Measurements from ENCODE around the gene ITM2B.
A peak's percentile ranks its signal among the peaks of the same experiment; 100 is the strongest.

ITM2B gene

DNA sequence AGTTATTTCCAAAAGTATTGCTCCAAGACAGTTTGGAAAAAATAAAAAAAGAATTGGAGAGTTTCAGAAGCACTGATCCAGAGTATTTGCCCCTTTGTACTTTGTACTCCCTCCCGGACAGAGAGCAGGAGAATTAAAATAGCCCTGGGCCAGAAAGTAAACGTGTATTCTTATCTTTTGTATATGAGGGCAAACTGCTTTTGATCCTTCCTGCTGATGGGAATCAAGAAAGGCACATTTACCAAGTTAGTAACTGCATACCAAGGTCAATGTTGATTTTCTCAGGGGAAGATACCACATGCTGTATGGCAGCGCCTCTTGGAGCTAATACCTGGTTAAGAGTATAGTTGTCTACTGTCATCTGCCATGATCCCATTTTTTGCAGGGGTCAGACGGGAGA lies 59.6 kb downstream of the ITM2B start:
- no peak for DNase-seq (ENCODE audit: low read depth)
- TF ChIP-seq, protein P1, sequence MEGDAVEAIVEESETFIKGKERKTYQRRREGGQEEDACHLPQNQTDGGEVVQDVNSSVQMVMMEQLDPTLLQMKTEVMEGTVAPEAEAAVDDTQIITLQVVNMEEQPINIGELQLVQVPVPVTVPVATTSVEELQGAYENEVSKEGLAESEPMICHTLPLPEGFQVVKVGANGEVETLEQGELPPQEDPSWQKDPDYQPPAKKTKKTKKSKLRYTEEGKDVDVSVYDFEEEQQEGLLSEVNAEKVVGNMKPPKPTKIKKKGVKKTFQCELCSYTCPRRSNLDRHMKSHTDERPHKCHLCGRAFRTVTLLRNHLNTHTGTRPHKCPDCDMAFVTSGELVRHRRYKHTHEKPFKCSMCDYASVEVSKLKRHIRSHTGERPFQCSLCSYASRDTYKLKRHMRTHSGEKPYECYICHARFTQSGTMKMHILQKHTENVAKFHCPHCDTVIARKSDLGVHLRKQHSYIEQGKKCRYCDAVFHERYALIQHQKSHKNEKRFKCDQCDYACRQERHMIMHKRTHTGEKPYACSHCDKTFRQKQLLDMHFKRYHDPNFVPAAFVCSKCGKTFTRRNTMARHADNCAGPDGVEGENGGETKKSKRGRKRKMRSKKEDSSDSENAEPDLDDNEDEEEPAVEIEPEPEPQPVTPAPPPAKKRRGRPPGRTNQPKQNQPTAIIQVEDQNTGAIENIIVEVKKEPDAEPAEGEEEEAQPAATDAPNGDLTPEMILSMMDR (IDR thresholded peaks at IDR 0.05; ENCODE audit: insufficient read depth, low read depth, low read length, missing control alignments) = no peak

DNA sequence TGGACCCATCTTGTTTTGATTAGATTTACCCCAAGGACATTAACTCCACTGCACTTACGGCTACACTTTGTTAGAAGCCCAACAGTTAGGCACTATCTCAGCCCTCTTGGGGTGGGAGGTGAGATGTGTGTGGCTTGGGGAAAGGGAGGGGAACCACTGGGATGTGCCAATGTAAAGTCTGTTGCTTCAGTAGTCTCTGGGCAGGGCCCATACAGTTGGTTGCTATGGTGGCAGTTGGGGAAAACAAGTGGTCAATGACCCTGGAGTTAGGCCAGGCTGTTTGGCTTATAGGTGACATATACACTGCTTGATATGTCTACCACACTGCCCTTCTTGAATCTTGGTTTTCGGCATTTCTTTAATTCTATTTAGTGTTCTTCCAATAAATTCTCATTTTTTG lies 61.6 kb downstream of the ITM2B start:
- no peak for DNase-seq (ENCODE audit: low read depth)
- H3K4me3 ChIP-seq (ENCODE audit: low read length) = no peak overlapping the region
- TF ChIP-seq, protein P1 (IDR thresholded peaks at IDR 0.05; ENCODE audit: insufficient read depth, low read depth, low read length, missing control alignments) = no peak

More for the DNA sequence above, 59.6 kb downstream of the ITM2B start:
- H3K4me3 ChIP-seq (ENCODE audit: low read length) = no peak overlapping the region

DNA sequence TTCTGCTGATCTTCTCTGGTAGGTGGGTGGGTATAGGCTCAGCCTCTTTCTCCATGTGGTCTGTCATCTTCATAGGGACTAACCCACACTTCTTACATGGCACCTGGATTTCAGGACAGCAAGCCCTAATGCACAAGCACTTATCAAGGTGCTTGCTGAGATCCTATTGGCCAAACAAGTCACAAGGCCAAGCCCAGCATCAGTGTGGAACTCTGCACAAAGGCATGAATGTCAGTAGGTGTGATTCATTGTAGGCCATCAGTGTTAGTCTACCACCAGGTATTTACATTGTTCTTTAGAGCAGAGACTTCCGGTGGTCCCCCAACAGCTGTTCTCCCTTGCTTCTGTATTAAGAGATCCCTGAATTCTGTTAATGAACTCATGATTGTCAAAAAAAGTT lies 62.3 kb downstream of the ITM2B start:
- TF ChIP-seq, protein P1 (IDR thresholded peaks at IDR 0.05; ENCODE audit: insufficient read depth, low read depth, low read length, missing control alignments) = no peak
- peak; percentile 20 for DNase-seq (ENCODE audit: low read depth)
- H3K4me3 ChIP-seq (ENCODE audit: low read length) = no peak overlapping the region

DNA sequence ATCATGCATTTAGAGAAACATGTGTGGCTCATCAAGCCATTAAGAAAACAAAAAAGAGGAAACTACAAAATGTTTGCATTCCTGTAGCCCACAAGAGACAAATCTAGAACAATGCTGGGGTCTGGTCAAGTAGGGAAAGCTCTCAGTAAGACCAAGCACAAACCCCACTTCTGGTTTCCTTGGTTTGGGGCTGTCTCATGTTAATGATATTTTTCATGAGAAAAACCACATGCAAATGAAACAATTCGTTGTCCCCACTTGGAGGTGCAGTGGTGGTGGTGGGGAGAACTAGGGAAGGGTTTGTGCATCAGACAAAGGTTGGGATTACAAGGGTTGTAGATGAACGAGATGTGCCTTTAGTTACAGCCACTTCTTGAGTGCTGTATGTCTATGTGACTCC lies 63.5 kb downstream of the ITM2B start:
- TF ChIP-seq, protein P1 (IDR thresholded peaks at IDR 0.05; ENCODE audit: insufficient read depth, low read depth, low read length, missing control alignments) = no peak
- no peak overlapping the region for H3K4me3 ChIP-seq (ENCODE audit: low read length)
- no peak for DNase-seq (ENCODE audit: low read depth)

DNA sequence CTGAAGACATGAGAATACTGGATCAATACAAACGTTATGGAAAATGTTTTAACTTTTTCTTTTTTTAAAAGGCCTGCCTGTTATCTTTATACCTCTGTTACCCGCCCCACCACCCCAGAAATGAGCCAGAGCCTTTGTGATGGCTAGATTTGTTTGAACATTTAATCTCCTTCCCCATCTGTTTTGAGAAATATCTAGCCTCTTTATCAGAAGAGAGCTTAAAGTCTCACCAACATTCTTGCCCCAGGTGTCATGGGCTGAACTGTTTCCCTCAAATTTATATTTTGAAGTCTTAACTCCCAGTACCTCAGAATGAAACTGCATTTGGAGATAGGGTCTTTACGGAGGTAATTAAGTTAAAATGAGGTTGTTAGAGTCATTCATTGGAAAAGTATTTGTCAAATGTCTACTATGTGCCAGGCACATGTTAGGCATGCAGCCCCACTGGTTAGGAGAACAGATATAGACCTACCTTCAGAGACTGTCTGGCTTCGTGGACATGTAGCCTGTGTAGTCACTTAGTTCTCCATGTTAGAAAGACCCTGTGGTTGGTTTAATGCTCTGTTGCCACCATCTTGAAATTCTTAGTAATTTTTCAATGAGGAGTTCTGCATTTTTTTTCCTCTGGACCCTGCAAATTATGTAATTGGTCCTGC lies 64.3 kb downstream of the ITM2B start:
- TF ChIP-seq, protein P1 (IDR thresholded peaks at IDR 0.05; ENCODE audit: insufficient read depth, low read depth, low read length, missing control alignments) = no peak
- no peak for DNase-seq (ENCODE audit: low read depth)
- no peak overlapping the region for H3K4me3 ChIP-seq (ENCODE audit: low read length)

DNA sequence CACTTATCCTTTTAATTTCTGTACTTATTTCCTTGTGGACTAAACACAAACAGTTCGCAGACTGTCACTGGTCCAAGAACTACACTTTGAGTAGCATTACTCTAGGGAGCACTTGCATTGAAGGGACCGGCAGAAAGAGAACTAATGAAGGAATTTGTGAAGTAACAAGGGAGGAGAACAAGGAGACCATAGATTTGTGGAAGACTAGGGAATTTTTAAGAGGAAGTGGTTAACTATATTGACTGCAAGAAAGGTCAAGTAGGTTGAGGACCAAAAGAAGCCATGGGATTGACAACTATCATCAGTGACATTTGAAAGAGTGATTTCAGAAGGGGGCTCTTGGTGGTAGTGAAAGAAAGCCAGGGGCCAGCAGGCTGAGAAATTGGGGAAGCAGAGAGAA lies 66.6 kb downstream of the ITM2B start:
- DNase-seq (ENCODE audit: low read depth) = no peak
- H3K4me3 ChIP-seq (ENCODE audit: low read length) = no peak overlapping the region
- TF ChIP-seq, protein P1 (IDR thresholded peaks at IDR 0.05; ENCODE audit: insufficient read depth, low read depth, low read length, missing control alignments) = no peak

DNA sequence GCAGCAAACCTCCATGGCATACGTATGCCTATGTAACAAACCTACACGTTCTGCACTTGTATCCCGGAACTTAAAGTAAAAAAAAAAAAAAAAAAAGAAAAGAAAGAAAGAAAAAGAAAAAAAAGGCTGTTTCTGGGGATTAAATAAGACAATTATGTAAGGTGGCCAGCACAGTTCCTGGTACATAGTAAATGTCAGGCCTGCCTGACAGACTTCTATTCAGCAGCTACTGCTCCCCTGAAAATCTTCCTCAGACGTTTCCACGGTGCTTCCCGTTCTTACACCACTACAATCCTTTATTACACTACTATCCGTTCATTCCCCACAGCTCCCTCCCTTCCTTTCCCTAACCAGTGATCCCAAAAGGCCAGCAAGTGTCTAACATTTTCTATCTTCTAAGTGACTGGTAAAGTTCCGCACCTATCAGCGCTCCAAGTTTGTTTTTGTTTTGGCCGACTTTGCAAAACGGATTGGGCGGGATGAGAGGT lies 69.9 kb downstream of the ITM2B start:
- TF ChIP-seq, protein P1 (IDR thresholded peaks at IDR 0.05; ENCODE audit: insufficient read depth, low read depth, low read length, missing control alignments) = no peak
- no peak for DNase-seq (ENCODE audit: low read depth)
- H3K4me3 ChIP-seq (ENCODE audit: low read length) = peak overlapping the region; percentile 78

All from epithelial cell of esophagus (primary cell).